NCI-H526 (cell line): ENCODE data around the gene PXDN.
"Not testable (repeated sequence)": the region's sequence is repeated elsewhere in the genome, so short reads cannot be mapped to it uniquely, and the experiment has no call there.

ENCODE experiments used
- DNase-seq, 2 experiments: peaks; one replicate each; lab custom pipeline; 2025; lab: John Stamatoyannopoulos, UW

PXDN gene, protein sequence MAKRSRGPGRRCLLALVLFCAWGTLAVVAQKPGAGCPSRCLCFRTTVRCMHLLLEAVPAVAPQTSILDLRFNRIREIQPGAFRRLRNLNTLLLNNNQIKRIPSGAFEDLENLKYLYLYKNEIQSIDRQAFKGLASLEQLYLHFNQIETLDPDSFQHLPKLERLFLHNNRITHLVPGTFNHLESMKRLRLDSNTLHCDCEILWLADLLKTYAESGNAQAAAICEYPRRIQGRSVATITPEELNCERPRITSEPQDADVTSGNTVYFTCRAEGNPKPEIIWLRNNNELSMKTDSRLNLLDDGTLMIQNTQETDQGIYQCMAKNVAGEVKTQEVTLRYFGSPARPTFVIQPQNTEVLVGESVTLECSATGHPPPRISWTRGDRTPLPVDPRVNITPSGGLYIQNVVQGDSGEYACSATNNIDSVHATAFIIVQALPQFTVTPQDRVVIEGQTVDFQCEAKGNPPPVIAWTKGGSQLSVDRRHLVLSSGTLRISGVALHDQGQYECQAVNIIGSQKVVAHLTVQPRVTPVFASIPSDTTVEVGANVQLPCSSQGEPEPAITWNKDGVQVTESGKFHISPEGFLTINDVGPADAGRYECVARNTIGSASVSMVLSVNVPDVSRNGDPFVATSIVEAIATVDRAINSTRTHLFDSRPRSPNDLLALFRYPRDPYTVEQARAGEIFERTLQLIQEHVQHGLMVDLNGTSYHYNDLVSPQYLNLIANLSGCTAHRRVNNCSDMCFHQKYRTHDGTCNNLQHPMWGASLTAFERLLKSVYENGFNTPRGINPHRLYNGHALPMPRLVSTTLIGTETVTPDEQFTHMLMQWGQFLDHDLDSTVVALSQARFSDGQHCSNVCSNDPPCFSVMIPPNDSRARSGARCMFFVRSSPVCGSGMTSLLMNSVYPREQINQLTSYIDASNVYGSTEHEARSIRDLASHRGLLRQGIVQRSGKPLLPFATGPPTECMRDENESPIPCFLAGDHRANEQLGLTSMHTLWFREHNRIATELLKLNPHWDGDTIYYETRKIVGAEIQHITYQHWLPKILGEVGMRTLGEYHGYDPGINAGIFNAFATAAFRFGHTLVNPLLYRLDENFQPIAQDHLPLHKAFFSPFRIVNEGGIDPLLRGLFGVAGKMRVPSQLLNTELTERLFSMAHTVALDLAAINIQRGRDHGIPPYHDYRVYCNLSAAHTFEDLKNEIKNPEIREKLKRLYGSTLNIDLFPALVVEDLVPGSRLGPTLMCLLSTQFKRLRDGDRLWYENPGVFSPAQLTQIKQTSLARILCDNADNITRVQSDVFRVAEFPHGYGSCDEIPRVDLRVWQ (N-terminal part only)

DNA sequence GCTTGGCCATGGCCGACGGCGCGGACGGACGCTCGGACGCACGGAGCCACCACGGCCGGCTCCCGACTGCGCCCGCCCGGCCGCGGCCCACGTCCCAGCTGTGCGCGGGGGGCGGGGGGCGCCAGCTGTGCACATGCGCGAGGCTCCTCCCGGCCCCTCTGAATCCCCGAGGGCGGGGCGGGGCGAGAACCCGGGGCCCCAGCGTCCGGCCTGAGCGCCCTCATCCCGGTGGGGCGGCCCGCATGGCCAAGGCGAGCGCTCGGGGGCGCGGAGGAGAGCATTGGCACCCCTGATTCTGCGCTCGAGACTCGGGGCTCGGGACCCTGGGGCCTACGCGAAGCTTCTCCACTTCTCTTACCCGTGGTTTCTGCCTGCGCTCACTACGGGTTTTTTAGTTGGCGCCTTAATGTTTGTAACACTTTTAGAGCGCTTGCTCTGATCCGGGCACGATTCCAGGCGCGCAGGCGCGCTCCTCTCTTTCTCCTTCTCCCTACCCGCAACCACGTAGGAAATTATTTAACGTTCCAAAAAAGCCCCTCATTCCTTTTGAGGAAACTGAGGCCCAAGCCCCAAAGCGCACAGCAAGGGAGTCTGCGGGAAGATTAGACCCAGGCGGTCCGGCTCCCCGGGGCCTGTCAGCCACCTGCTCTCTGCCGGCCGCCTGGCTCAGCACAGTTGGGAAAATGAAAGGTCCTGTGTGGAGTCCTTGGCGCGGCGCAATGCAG lies at the start of gene PXDN:
TSS of gene PXDN (minus strand) at position 70 of the 725 bp plus-strand sequence. CDS start at position 10, 60 bp downstream.
- no peak for DNase-seq

DNA sequence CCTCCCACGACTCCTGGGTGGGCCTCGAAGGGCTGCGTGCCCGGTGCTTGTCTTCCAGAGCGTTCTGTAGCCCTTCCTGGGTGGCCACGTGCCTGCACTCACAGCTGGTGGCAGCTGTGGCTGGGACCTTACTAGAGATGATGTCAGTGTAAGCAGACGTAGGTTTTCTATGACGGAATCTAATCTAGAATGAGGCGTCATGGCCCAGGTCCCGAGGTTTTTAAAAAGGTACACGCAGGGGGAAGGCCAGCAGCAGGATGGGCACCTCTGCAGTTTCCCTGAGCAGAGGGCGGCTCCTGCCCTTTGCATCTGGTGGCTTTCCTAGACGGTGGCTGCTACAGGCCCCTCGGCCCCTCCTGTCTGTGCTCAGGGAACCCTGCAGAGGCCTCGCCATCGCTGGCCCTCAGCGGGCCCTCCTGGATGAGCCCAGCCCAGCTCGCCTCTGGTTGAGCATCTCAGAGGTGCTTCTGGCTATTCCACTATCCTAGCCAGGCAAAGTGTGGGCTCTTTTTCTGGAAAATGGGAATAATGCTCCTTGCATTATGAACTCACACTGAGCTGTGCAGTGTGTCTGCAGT lies 49.6 kb upstream of the PXDN start:
- DNase-seq = no peak

DNA sequence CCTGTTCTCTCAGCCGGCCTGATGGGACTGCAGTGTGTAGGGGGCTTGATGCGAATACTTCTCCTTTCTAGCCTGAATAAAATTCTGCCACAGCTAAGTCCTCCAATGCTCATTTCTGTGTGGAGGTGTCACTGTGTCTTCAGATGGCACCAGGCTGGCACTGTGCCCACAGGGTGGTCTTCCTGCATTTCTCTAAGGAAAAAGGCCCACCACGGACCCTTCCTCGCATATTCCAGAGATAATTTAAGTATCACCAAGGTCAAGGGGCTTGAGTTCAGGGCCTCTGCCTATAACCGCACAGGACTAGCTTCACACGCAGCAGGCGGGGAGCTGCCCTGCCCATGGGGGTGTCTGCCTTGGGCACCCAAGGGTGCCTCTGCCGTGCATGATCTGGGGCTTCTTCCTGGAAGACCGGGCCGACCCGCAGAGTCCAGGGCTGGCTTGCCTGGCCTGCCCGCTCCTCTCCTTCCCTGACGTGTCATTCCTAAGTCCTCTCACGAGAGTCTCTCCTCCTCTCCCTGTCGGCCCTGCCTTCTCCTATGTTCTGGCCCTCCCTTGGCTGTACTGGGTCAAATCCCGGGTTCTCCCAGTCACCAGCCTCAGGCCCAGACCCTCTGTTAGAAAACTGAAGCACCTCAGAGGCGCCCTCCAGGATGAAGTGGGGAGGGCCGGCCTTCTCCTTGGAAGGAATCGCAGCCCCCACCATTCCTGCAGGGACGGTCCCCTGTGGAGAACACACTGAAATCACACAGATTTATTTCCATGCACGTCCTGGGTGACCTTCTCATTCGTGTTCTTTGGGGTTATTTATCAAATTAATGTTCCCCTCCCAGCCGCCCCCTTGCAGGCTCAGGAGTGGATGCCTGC lies 48.9 kb upstream of the PXDN start:
- DNase-seq = no peak

DNA sequence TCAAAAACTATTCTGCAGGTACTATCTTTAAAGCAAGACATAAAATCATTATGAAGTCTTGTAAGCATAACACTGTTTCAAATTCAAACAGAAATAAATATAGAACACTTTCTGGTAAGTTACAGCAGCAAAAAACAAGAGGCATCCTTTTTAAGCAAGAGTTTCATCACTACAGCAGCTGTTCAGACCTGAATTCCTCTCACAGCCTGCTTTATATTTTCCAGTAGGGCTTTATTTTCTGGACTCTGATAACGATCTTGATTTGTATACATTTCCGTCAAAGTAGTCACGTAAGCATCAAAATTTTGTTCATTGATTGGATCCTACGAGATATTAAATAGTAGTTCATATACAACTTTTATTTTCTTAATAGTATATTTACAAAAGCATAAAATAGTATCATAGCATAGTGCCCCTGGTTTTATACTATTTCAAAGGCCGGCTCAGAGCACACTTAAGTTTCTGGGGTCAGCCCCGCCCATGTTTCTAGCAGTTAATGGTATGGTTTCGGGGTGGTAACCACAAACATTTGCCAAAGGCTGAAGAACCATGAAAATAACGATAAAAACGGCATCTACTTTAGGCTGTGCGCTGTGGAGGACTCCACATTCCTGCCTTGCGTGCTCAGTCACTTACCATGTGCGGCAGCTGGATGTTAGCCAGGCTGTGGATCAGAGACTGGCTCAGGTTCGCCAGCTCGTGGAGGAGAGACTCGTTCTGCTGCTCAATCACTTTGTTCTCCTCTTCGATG lies 47.5 kb upstream of the PXDN start:
- DNase-seq = no peak

DNA sequence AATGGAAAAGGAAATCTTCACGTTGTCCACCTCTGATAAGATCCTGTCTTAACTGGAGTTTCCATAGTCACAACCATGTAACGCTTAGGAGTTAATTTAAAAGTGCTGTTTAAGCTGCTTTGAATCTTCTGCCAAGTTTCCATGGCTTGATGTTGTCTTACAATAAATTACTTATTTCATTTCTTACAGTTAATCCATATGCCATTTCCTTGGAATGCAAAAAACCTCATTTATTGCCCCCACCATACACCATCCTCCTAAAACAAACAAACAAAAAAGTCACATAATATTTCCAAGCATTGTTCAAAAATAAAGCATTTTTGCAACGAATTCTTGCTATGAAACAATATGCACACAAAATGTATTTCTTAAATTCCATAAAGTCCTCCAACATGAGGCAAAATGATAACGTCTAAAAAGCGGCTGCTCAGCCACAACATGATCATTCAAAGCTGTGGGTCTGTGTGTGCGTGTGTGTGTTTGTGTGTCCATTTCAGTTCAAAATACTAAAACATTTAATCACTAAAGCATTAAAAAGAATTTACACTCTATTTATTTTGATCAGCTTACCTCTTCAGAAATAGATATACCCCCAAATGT lies 46.8 kb upstream of the PXDN start:
- no peak for DNase-seq

DNA sequence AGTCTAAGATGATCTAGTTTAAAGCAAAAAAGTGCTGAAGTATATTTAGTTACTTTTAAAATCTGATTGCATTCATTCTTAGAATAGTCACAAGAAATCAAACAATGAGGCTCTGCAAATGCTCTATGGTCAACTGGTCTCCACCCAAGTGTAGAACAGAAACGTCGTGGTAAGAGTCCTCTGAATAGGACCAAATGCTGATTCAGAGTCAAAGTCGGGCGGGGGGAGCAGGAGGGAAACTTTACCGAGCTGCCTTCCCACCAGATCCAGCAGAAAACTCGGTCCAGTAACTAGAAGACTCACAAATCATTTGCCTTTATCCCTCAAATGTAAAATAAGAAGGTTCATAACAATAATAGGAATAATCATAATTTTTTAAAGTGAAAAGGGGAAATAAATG lies 46.2 kb upstream of the PXDN start:
- no peak for DNase-seq

DNA sequence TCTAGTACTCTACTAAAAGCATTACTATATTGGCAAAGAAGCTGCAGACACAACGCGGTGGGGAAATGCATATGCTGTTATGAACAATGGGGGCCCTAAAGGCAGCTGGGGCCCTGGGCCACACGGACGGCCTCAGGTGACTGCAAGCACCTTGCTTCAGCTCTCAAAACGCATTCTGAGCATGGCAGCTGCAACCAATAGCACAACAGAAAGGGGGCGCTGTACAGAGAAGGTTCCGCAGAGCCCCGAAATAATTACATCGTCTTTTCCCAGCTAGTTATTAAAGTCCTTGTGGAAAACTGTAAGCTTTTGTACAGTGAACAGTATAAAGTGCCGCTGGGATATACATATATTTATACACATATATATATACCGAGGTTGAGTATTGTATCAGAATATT lies 45.3 kb upstream of the PXDN start:
- DNase-seq = no peak

DNA sequence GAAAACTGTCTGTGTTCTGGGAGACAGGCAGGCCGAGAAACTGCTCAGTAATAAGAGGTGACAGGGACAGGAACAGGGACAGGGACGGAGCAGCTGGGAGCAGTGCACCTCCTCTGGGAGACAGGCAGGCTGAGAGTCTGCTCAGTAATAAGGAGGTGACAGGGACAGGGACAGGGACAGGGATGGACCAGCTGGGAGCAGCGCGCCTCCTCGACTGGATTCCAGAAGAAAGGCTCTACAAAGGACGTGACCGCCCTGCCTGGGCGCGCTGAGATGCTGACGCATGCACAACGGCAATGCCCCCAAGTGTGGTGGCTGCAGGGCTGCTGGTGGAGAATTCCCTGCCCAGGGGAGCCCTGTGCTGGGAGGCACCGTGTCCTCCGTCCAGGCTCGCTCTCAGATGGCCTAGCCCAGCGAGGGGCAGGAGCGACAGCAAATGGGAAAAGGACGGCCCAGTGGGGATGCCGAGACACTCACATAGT lies 44.2 kb upstream of the PXDN start:
- DNase-seq = no peak

DNA sequence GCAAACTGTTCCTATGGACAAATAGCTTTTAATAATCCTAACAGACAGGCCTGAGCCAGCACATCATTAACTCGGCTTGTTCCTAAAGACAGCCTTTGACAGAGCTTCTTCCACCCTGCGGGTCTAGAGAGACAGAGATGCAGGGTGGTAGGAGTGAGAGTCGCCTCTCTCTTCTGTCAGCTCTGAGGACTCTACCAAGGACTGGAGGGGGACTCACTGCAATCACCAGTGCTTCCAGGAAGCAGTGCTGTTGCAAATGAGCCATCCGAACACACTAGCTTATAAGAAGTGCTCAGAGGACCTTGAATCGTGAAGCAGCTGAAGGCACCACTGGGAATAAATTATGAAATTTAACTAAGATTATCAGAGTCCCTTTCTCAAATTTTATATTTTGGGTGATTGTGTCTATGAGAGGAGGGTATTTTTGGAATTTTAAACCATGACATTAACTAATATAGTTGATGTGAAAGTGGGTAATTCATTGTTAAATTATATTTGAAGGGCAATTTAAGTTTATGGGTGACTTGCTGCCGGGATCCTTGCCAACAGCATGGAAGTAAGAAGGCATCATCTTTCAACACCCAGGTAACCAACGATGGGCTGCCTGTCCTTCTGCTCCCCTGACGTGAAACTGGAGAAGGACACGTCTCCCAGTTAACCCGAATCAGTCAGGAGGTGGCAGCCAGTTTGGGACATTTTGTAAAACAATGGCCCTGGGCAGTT lies 43.6 kb upstream of the PXDN start:
- DNase-seq = no peak

DNA sequence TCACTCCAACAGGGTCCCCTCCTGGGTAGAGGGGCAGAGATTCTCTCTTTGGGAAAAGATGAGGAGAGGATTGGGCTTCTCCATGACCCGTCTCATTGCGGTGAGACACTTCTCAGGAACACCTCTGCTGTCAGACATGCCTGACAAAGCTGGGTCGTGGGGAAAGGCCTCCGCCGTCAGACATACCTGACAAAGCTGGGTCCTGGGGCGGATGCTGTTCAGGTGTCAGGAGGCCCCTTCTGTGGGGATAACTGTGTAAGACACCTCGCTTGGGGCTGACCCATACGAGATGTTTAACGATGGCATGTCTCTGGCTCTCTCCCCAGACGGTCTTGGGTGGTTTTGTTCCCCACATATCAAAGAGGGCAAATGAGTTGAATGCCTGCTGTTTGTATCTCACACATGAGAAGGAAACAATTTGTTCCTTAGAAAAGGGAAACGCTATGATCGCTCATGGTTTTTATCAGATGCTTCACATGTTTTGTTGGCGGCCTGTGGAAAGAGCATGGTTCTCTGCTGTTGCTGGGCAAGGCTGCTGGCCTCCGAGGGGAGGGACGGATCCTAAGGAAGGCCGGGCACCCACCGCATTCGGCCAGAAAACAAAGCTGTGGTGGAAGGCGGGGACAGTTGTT lies 40.8 kb upstream of the PXDN start:
- no peak for DNase-seq

DNA sequence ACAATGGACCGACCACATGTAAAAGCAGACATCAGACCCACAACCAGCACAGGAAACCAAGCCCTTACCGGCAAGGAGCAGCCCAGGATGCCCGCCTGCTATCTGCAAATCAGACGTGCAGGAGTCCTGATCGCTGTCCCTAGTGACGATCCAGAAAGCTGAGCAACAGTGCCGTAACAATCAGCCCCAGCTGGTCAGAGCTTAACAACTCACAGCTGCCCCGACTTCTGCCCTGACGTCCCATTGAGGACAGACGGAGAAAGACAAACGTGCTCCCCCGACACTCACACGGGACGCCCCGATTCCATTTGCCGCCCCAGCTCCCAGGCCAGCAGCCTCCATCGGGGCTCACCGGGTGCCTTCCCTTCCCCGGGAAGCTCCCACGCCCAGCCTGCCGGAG lies 39.8 kb upstream of the PXDN start:
- DNase-seq = no peak

DNA sequence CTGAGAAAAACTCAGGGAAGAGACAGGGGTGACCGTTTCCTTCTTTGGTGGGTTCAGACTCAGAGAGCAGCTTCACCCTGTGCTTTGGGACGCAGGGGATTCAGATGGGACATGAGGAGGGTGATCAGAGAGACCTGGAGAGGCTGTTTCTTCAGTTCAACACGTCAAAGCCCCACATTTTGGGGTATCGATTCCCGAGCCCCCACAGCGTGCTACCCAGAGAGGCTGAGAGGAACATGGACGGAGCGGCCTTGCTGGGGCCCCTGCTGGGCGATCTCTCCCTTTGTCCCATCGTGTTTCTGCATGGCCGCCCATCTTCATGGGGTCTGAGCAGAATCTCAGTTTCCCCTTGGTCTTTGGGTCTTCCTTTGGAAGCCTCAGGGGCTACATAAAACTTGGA lies 38.2 kb upstream of the PXDN start:
- no peak for DNase-seq

DNA sequence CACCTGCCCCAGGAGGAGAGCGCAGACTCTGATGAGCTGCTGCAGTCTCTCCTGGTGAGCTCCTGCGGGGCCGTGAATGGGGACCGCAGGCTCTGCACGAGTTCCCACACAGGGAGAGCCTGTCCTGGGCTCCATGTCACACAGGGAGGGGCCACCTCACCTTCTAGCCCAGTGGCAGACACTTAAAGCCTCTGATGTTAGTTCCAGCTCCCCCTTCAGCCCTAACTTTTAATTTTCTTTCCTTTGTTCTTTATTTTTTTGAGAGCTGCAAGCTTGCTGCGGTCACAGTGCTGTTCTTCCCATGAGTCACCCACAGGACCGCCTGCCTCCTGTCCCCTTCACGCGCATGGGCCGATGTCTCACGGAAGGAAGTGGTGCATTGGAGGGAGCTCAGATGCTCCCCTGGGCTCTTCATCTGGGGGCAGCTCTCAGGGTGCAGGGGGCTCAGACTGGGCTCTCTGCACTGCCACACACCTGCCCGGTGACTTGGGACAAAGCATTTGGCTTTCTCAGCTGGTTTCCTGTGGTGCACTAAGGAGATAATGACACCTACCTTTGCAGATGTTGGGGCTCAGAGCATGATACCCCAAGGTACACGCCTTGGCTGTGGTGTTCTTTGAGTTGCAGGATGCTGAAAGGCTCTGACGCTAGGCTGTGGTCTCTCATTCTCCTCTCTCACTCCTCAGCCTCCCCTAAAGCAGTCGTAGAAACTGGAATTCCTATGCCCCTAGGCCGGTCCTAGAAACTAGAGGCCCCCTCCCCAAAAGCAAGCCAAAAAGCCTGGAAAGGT lies 37.2 kb upstream of the PXDN start:
- DNase-seq = no peak

DNA sequence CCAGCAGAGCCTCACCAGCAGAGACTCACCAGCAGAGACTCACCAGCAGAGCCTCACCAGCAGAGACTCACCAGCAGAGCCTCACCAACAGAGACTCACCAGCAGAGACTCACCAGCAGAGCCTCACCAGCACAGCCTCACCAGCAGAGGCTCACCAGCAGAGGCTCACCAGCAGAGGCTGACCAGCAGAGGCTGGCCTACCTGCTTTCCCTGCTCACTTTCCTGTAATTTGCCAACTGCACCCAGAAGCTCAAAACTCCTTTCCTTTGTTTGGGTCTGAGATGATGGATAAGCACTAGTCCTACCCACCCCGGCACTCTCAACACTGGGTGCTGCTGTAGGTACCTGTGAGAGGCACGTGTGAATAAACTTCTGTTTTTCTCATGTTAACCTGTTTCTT lies 36.4 kb upstream of the PXDN start:
- no peak for DNase-seq

DNA sequence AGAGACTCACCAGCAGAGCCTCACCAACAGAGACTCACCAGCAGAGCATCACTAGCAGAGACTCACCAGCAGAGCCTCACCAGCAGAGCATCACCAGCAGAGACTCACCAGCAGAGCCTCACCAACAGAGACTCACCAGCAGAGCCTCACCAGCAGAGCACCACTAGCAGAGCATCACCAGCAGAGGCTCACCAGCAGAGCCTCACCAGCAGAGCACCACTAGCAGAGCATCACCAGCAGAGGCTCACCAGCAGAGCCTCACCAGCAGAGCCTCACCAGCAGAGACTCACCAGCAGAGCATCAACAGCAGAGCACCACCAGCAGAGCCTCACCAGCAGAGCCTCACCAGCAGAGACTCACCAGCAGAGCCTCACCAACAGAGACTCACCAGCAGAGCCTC lies 35.7 kb upstream of the PXDN start:
- not testable (repeated sequence) for DNase-seq

DNA sequence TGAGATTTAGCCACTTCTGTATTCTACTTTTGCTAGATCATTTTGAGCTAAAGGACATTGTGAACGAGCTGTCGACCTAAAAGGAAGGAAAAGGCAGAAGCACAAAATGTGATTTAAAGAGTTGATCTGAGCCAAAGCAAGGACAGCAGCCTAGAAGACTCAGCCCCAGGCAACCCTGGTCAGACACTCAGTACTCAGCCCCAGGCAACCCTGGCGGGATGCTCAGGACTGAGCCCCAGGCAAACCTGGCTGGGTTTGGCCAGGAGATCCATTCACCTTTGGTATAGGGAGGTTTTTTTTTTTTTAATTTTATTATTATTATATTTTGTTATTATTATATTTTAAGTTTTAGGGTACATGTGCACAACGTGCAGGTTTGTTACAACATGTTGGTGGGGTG lies 34.3 kb upstream of the PXDN start:
- DNase-seq = no peak

DNA sequence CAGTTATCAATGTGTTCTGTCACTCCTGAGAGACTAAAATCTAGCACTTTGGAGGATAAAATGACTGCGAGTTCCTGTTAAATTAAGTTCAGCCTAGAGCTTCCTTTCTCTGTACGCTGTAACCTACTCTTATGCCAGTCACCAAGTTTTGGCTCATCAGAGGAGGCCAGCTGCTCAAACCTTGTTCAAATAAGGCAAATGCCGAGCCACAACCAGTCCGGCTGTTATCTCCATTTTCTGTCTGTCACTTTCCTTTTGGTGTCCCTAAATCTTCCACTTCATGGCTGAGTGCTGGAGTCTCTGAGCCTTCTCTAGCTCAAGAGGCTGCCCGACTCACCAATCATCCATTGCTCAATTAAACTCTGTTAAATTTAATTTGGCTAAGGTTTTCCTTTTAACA lies 33.5 kb upstream of the PXDN start:
- DNase-seq = no peak
